Activated T-cell treated with anti-CD3 and anti-CD28 coated beads for 48 hours (primary cell): ENCODE data around the gene CCDC167.

ENCODE experiments used
- DNase-seq: peaks from one replicate; pipeline ENCODE4 v3.0.0-alpha.2; 2020; ENCODE audit warnings: low read depth

CCDC167 gene

DNA sequence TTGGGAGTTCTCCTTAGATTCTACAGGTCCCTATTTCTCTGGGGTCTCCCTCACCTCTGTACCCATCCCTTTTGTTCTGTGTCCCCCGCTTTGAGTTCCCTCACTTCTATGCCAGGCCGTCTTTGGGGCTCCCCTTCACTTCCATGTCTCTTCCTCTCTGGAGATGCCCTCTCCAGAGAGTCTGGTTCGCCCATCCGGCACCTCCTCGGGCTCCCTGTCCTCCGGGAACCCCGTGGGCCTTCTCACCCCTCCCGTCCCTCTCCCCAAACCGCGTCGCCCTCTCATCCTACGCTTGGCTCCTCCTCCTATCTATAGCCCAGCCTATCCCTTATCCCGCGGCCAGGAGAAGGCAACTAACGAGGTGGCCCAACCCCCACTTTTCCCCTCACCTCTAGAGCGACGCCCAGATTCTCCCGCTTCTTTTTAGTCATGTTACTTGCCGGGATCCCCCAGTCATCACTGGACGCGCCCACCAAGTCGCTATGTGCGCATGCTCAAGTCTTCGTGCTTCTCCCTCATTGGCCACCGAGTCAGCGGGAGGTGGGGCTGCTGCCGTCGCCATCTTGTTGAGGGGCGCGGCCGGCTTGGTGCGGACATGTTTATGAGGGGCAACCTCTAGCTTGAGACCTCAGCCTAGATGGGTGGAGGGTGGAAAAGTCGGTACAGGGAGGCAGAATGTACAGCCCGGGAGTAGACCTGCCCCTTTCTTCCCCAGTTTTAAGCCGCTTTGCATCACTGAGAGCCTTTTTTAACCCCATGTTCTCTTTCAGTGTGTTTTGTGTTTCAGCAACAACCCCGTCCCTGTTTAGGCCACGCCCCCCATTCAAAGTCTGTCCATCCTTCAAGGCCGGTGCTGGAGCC is at the start of gene CCDC167:
CCDC167 (minus strand) TSS at position 461 of the 861 bp plus-strand sequence; CDS start at position 431, 30 bp downstream.
- DNase-seq, result peak; percentile 96

DNA sequence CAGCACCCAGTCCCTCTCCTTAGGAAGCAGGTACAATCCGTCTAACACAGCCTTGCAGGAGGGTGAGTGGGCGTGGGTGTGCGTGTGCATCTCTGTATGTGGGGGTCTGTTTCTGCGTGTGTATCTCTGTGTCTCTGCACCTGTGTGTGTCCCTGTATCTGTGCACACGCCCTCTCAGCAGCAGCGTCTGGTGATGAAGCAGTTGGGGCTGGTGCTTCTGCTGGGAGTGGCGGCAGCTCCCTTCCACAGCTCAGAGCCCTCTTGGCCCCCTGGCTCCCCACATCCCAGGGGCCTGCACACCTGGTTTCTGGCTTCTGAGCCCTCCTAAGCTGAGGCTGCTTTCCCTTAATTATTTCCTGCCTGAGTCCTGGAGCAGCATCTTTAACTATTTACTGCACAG is 49.5 kb upstream of the CCDC167 start:
- DNase-seq, result no peak

DNA sequence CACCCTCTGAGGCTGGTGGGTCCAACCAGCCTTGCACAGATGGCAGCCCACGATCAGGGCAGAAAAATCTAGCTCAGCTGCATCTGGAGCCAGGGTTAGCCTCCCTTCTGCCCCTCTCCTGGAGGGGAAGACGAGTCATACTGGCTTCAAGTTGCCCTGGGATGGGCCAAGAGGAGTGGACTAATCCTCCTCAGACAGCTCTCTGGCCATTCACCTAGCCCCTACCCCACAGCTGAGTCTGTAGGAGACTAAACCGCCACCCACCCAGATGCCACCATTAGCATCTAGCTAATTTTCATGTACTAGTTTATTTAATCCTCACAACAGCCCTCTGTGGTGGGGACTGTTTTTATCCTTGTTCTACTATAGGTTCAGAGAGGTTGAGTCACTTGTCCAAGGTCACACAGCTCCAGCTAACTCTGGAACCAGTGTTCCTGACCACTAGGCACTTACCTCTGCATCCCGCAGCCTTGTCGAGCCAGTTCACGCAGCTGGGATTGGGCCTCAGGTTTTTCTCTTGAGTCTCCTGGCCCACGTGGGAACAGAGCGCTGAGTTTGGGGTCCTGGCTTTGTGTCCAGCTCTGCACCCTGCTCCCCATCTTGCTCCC is 48.5 kb upstream of the CCDC167 start:
- DNase-seq, result no peak

DNA sequence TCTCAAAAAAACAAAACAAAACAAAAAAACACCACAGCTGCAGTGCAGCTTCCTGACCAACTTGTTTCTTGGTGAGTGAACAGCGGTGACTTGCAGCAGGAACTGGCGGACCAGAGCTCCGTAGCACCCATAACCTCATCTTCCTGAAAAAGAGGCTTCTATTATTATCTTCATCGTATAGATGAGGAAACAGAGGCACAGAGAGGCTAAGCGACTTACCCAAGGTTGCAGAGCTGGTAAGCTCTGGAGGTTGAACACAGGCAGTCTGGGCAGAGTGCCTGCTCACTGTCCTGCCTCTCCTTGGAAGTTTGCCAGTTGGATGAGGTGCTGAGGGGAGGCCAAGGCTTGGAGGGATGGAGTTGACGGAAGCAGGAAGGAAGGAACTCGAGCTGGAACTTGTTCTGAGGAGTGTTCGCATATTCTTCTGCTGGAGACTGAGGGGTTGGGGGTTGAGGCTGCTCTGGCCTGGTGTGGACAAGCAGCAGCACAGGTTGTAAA is 47.9 kb upstream of the CCDC167 start:
- no peak for DNase-seq

DNA sequence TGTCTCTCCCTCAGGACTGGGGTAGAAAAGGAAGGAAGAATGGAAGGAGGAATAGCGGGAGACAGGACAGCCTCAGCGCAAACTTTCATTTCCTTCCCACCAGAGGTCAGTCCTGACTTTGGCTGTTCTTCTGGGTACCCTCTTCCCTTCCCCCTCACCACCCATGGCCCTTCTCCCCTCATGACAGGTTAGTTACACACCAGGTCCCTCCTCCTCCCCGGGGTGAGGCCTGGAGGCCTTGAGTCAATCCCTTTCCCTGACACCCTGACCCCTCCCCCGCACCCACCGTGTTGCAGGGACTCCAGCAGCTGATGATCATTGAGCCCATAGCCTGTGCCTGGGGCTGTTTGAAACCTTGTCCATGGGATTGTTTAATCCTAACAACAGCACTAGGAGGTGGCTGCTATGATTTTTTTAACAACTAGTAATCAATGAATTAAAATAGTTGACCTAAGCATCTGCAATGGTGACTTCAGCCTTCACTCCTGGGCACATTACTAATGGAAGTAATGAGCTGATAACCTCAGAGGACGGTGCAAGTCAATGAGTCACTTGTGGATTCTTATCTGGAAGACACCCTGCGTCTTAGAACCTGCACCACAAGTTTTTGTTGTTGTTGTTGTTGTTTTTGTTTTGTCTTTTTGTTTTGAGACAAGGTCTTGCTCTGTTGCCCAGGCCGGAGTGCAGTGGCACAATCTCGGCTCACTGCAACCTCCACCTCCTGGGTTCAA is 46.6 kb upstream of the CCDC167 start:
- no peak for DNase-seq

DNA sequence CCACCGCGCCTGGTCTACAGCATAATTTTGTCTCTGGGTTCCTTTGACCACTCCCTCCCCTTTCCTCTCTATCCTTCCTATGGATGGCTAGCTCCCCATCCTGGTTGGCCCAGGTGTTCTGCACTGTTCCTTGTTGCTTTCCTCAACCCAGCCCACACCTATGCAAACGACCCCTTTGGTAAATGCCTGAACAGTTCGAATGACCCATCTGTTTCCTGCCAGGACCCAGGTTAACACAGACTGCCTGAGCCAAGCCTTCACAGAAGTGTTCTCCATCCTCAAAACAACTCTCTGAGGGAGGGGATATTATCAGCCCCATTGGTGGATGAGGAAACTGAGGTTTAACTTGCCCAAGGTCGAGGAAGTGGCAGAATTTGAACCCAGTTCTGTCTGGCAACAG is 44.8 kb upstream of the CCDC167 start:
- no peak for DNase-seq

DNA sequence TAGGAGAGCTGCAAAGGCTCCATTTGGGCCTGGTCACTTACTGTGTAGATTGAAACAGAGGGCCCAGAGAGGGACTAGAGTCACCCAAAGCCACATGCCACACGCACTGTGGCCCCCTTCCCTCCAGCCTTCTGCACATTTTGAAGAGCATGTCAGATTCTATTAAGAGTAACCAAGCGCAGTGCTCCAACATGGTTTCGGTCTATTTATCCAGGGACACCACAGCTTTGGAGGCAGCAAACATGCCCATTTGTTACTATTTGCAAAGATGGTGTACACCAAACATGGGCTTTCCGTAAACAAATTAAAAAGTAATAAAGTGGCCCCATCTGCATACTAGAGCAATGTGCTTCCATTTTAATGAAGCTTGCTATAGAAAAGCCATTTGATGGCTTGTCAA is 43.7 kb upstream of the CCDC167 start:
- DNase-seq, result no peak

DNA sequence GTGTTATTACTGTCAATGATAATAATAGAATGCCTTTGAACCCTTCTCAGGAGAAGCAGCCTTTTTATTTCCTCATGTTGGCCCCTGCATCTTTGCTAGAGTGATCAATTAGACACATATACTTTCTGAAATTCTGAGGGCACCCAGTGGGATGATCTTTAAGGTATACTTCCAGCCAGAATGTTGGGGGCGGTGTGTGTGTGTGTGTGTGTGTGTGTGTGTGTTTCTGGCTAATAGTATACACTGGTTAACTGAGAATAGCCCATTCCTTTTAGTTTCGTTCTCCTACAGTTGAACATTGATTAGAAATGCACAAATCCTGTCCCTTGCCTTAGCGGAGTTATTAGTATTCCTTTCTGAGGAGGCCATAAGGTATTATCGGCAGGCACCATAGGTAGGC is 41.7 kb upstream of the CCDC167 start:
- DNase-seq, result no peak

DNA sequence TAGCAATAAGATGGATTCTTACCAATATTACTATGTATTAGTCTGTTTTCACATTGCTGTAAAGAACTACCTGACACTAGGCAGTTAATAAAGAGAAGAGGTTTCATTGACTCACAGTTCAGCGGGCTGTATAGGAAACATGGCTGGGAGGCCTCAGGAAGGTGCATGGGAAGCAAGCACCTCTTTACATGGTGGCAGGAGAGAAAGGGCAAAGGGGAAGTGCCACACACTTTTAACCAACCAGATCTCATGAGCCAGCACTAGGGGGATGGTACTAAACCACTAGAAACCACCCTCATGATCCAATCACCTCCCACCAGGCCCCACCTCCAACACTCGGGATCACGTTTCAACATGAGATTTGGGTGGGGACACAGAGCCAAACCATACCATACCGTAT is 40.7 kb upstream of the CCDC167 start:
- DNase-seq, result no peak

DNA sequence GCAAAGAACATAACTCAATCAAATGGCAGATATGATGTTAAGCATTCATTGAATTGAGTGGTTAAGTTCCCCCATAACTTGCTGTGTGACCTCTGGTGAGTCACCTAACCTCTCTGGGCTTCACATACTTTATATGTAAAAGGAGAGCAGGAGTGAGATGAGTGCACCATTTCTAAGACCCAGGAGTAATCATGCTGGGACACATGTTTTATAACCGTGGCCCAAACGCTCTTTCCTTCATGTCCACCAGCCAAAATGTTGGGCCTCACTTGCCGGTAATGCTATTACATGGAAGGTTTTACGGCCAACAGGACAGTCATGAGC is 40.3 kb upstream of the CCDC167 start:
- DNase-seq, result no peak

DNA sequence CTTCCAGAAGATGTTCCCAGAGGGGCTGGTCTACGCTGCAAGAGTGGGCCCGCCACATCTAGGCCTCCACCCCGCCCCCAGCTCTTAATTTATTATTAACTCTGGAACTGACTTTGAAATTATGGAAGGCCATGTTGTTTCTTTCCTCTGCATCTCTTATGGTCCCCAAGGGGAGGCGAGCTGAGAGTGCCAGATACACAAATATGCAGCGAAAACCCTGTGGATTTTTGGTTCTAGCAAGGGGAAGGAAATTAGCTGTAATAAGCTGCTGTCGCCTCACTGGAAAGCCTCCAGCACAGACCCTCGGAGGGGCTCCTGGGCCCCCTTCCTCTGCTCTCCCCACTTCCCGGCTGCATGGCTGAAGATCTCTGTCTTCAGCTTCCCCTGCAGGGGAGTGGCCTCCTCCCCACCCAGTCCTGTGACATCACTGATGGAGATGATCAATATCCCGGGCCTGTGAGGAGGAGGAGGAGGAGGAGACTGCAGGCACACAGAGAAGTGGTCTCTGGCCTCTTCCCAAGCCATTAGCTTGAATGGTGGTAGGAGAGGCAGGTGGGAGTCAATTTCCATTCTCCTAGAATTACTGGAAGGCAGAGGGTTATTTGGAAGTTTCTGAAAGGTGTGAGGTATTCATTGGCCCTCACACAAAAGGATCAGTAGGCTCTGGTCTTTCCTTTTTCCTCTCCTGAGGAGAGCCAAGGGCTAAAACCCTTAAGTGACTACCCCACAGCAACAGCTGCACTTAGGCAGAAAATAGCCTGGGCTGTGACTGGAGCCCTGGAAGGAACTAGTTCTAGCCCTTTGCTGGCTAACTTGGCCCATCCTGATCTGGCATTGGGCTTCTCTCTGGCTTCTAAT is 39.7 kb upstream of the CCDC167 start:
- DNase-seq, result no peak

DNA sequence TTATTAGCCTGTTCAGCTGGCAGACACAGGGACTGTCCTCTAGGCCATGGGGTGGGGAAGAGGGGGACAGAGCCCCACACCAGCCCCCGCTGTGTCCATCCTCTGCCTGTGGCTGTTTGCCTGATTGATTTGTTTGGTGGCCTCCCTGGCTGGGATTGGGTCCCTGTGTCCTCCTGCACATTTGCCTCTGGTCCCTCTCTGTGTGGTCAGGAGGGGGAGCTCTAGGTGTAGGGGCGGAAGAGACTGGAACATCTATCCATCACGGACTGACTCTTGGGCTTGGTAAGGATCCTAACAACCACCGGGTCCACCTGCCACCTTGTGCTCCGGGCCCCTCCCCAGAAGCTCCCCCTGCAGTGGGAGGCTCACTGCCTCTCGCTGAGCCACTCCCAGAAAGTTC is 38.4 kb upstream of the CCDC167 start:
- DNase-seq, result no peak

DNA sequence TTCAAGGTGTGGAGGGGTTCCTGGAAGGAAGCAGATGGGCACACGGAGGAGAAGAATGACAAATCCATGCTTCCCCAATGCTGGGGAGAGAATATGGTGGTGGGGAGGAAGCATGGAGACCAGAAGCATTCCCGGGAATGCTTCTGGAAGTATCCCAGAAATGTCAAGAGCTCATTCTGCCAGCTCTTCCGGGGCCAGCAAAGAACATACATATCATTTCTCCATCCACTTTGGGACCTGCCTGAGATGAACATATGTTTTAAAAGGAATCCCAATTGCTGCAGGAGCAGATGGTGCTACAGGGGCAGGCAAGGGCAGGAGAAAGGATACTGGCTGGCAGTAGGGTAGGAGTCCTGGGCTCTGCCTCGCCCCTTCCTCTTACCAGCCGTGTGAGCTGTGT is 37.9 kb upstream of the CCDC167 start:
- no peak for DNase-seq

DNA sequence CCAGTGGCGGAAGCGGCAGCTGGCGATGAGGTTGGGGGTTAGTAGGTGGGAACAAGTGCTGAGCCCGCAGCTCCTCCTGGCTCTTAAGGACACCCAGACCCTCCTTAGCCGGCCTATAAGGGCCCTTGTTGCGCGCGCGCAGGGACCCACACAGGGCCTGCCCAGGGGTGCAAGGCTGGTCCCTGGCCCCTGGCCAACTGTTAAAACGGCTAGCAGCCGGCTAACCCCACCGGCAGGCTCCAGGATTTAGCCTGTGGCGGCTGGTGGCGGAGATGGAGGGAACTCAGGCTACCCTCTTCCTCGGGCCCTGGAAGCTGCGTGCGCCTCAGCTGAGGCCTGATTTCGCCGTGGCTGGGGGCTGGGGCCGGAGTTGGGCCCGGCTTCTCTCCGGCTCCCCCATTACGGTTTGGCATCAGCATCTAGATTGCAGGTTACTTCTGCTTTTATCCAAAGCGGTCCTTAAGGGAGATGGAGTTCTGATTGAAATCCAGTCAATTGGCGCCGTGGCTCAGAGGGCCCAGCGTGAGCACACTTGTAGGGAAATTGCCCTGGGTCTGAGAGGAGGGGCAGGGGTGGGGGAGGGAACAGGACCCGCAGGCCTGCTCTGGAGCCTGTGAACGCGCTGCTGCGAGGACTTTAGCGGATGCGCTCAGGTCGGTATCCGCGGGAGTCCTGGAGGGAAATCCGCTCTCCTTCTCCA is 36.9 kb upstream of the CCDC167 start:
- no peak for DNase-seq

DNA sequence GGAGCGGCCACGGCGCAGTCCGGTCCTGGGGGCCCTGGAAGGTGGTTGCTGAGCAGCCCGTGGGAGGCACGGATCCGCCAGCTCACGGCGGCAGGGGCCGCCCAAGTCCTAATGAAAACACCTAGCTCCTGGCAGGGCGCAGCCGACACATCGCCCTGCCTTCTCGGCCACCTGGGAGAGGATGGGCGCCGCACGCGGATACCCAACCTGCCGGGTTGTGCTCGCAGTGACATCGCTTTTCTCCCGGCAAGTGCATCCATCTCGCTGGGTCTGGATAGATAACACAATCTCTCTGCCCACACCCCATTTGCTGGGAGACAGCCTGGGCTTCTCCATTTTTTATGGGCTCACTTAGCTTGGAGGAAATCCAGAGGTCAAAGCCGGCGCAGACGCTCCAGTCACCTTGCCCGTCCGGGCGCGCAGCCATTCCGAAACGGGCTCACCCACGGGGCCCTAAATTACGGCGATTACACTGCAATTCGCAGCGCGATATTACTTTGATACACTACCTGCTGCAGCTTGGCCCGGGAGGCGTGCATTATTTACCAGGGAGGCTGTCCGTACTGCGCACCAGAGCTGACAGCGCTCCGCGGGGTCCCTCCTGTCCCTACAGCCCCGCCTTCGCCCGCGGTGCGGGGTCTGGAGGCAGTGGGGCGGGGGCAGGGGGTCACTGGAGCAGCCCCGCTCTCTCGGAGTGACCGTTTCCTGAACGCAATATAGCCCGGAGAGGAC is 36.2 kb upstream of the CCDC167 start:
- DNase-seq, result no peak

DNA sequence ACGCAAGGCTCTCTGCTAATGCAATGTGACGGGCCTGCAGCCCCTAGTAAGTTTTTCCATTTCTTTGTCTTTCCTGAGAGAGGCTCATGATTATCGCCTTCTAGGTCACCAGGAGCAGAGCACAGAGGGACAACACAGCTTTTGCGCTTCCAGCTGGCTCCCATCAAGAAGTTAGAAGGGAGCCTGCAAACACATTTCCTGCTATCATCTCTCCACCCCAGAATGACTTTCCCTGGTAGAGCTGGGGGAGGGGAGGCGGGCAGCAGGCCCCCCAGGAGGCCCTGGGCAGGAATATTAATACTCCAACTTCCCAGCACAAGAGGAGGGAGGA is 35.7 kb upstream of the CCDC167 start:
- no peak for DNase-seq

DNA sequence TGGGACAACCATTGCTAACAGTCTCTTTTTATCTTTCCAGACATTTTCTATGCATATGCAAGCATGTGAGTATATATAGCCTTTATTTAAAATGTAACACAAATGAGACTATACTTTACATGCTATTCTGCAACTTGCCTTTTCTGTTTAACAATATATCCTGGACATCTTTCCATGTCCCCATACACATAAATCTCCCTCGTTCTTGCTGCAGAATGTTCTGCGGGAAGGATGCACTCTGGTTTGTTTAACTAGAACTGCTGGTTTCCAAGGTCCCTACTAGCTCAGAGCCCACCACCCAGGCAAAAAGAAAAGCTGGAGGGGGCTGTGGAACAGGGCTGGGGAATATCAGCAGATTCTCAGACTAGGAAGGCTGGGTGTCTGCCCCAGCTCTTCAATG is 35.2 kb upstream of the CCDC167 start:
- DNase-seq, result no peak

DNA sequence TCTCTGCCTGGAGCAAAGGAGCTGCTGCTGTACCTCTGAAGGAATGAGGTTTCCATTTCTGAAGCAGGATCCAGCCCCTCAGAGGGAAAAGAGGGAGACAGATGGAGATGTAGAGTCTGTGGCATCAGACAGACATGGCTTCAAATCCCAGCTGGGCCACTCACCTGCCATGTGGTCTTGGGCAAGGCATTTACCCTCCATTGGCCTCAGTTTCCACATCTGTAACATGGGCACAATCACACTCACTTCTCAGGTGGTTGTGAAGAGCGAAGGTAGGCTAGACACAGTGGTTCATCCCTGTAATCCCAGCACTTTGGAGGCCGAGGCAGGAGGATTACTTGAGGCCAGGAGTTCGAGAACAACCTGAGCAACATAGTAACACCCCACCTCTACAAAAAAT is 32.4 kb upstream of the CCDC167 start:
- DNase-seq, result no peak

DNA sequence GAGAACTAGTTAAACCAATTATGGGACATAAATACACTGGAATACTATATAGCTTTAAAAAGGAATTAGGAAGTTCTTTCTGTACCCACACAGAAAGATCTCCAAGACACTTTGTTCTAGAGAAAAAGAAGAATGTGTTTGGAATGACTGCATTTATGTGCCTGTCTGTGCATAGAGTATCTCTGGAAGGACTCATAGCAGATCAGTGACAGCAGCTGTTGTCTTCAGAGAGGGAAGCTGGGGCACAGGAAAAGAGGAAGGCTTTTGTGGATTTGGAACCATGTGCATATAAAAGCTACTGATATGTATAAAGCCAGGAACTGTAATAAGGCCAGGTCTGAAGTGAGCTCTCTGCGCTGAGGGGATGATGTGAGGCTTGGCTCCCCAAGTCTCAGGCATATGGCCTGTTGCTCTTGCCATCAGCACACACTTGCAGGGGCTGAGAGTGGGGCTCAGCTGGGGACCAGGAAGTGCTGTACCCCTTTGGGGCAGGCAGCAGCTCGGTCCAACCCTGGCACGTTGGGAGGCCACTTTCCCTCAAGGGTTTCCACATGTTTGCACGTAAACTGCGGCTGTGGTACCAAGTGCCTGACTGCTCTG is 31.8 kb upstream of the CCDC167 start:
- no peak for DNase-seq

DNA sequence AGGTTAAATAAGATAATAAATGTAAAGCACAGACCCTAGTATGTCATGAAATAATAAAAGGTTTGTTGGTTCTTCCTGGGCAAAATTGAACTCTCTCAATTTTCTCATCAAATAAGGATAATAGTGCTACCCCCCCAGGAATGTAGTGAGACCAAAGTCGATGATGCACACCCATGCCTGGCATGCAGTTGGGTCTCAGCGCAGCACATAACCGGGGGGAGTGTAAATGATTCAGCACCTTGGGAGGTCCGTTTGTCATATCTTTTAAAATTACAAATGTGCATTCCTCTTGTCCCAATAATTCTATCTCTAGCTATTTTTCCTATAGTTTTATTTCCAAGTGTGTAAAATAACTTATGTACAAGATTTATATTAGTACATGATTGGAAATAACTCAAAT is 31.3 kb upstream of the CCDC167 start:
- DNase-seq, result no peak

DNA sequence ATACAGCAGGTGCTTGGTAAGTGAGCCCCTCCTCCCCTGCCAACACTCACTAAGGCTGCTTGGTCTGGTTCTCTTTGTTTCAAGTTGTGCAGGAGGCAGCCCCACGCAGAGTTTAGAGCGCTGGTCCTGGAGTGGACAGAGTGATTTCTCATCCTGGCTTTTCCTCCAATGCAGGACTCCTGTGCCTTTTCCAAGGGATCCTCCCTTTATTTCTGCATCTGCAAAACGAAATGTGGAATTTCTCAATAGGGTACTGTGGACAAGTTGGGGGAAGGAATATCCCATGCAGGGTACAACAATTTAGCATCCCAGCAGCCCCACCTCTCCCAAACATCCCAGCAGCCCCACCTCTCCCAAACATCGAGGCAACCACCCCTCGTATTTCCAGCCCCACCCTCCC is 30.6 kb upstream of the CCDC167 start:
- no peak for DNase-seq
